Pons (tissue), 1 donor: ENCODE data around the gene C19orf33.
A peak's percentile ranks its signal among the peaks of the same experiment; 100 is the strongest.

Experiments used
- DNase-seq: peaks from one replicate; pipeline ENCODE4 v3.0.0-alpha.2; 2016; ENCODE audit warnings: low spot score

The C19orf33 gene

GRCh38 chr19:38280030-38280921 lies 23.8 kb upstream of the C19orf33 start:
- DNase-seq, result no peak

- DNase-seq, result no peak
Observed at GRCh38 chr19:38281811-38282566, 22.1 kb upstream of the C19orf33 start.

GRCh38 chr19:38283271-38283670 lies 20.8 kb upstream of the C19orf33 start:
- no peak for DNase-seq

GRCh38 chr19:38284422-38284821 lies 19.6 kb upstream of the C19orf33 start:
- peak; percentile 58 for DNase-seq

- no peak for DNase-seq
Observed at GRCh38 chr19:38285567-38285966, 18.5 kb upstream of the C19orf33 start.

- DNase-seq, result peak; percentile 74
Observed at GRCh38 chr19:38287604-38288003, 16.4 kb upstream of the C19orf33 start.

GRCh38 chr19:38288123-38288855 lies 15.8 kb upstream of the C19orf33 start:
- no peak for DNase-seq

GRCh38 chr19:38289955-38290354 lies 14.1 kb upstream of the C19orf33 start:
- no peak for DNase-seq

GRCh38 chr19:38290631-38291147 lies 13.4 kb upstream of the C19orf33 start:
- DNase-seq, result no peak

GRCh38 chr19:38291855-38292254 lies 12.2 kb upstream of the C19orf33 start:
- no peak for DNase-seq

GRCh38 chr19:38293281-38293680 lies 10.8 kb upstream of the C19orf33 start:
- DNase-seq, result no peak

GRCh38 chr19:38294090-38294489 lies 10.0 kb upstream of the C19orf33 start:
- peak; percentile 78 for DNase-seq

- no peak for DNase-seq
Observed at GRCh38 chr19:38298821-38299680, 5.0 kb upstream of the C19orf33 start.

GRCh38 chr19:38304352-38304865 lies 358 bp downstream of the C19orf33 start:
- DNase-seq, result no peak

- DNase-seq, result no peak
Observed at GRCh38 chr19:38304866-38305429, 897 bp downstream of the C19orf33 start.

GRCh38 chr19:38306236-38306635 lies 2.2 kb downstream of the C19orf33 start:
- no peak for DNase-seq

- no peak for DNase-seq
Observed at GRCh38 chr19:38307076-38307475, 3.0 kb downstream of the C19orf33 start.

- no peak for DNase-seq
Observed at GRCh38 chr19:38307597-38307996, 3.5 kb downstream of the C19orf33 start.

- no peak for DNase-seq
Observed at GRCh38 chr19:38308006-38308766, 4.1 kb downstream of the C19orf33 start.
